ENCODE data around the gene SLC12A7.

DNA sequence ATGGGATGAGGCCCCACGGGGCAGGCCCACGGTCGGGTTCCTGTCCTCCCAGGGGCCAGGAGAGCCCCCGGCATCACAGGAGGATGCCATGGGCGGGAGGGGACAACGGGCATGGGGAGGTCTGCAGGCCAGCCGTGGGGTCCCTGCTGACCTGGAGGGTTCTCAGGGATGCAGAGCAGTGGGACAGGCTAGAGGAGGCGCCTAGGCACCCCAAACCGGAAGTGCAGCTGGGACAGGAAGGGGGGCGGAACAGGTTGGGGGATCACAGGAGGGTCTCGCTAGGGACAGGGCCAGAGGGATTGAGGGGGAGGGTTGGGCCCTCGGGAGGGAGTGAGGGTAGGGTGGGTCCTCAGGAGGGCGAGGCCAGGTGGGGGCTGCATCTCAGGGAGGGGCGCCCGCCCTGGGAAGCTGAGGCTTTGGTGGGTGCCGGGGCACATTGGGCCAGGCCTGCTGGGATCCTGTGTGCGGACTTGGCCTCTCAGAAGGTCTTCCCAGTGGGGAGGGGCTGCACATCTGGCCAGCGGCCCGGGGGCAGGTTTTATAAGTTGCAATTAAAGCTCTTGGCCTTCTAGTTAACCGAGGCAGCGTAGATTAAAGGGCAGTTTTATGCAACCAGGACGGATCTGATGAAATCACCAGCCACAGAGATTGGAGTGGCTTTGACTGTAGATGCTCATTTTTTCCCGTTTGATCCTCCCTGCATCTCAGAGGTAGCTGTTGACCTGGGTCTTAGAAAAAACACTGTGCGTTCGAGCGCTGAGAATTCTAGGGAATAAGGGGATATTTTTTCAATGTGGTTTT lies 83.2 kb downstream of the SLC12A7 start:
- TF ChIP-seq, protein P1, sequence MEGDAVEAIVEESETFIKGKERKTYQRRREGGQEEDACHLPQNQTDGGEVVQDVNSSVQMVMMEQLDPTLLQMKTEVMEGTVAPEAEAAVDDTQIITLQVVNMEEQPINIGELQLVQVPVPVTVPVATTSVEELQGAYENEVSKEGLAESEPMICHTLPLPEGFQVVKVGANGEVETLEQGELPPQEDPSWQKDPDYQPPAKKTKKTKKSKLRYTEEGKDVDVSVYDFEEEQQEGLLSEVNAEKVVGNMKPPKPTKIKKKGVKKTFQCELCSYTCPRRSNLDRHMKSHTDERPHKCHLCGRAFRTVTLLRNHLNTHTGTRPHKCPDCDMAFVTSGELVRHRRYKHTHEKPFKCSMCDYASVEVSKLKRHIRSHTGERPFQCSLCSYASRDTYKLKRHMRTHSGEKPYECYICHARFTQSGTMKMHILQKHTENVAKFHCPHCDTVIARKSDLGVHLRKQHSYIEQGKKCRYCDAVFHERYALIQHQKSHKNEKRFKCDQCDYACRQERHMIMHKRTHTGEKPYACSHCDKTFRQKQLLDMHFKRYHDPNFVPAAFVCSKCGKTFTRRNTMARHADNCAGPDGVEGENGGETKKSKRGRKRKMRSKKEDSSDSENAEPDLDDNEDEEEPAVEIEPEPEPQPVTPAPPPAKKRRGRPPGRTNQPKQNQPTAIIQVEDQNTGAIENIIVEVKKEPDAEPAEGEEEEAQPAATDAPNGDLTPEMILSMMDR (IDR thresholded peaks at IDR 0.05), result no peak
- TF ChIP-seq POLR2A (IDR thresholded peaks at IDR 0.05), result no peak
